ENCODE measurements around the gene FLT1. TPM values are rescaled to one million over a fixed set of nuclear protein-coding genes. Genes with fewer than 3 reads are reported as not detected.

Gene FLT1
- total and polyA plus RNA-seq, 7 donors: 9.0 to 38.6 (median 15.6) TPM

GRCh38 chr13:28496188-28496564 is 1.2 kb upstream of the FLT1 start:
- peak overlapping the region; percentile 72 for H3K4me3 ChIP-seq
- DNase-seq (peak in 1 of 2 donors; percentile 27), ATAC-seq (no peak)
- no peaks in the 10 kb centered on the region for H3K9me3 ChIP-seq
- peaks cover 0 to 55% (median 0%) of the 10 kb centered on the region in 3 donors for H3K27me3 ChIP-seq (ENCODE audit: insufficient read depth in 3 of 3, low read length in 2 of 3)
- 26 to 38% (median 37%) methylated on average over 10 of the region's 10 CpGs for WGBS, 3 donors
- intact Hi-C loops (cut with DNase I): no loop called here
- no peaks in the 10 kb centered on the region for H3K36me3 ChIP-seq (ENCODE audit: insufficient read depth in 1 of 2, low read depth in 1 of 2)
- TF ChIP-seq CTCF (IDR thresholded peaks at IDR 0.05): no peak
- no peak overlapping the region for H3K27ac ChIP-seq
- H3K4me1 ChIP-seq: peaks cover 3% of the 10 kb centered on the region

- Histone ChIP-seq H3K27me3 (ENCODE audit: insufficient read depth in 3 of 3, low read length in 2 of 3) (peaks cover 0 to 58% (median 0%) of the 10 kb centered on the region in 3 donors), H3K9me3 (no peaks in the 10 kb centered on the region), H3K36me3 (ENCODE audit: insufficient read depth in 1 of 2, low read depth in 1 of 2) (no peaks in the 10 kb centered on the region), H3K4me1 (peaks cover 3% of the 10 kb centered on the region), H3K27ac (peak overlapping the region; percentile 71), H3K4me3 (peak overlapping the region; percentile 72)
- TF ChIP-seq CTCF (IDR thresholded peaks at IDR 0.05): no peak
- WGBS, 3 donors: 3 to 5% (median 5%) methylated on average over 31 to 33 of the region's 33 CpGs
- intact Hi-C loops (cut with DNase I): no loop called here
- DNase-seq: no peak
- peak in 1 of 4 donors; percentile 42 for ATAC-seq
Observed at GRCh38 chr13:28495538-28496187, 735 bp upstream of the FLT1 start.

- H3K4me3 ChIP-seq: peak overlapping the region; percentile 72
- H3K36me3 ChIP-seq (ENCODE audit: insufficient read depth in 1 of 2, low read depth in 1 of 2): no peaks in the 10 kb centered on the region
- no peak for DNase-seq
- WGBS, 3 donors: 0 to 1% (median 0%) methylated on average over 19 to 30 of the region's 30 CpGs
- no peaks in the 10 kb centered on the region for H3K9me3 ChIP-seq
- TF ChIP-seq CTCF (IDR thresholded peaks at IDR 0.05): no peak
- intact Hi-C loops (cut with DNase I): no loop called here
- peak overlapping the region; percentile 71 for H3K27ac ChIP-seq
- peak in 2 of 4 donors; percentile 4 to 8 for ATAC-seq
- peaks cover 0 to 66% (median 0%) of the 10 kb centered on the region in 3 donors for H3K27me3 ChIP-seq (ENCODE audit: insufficient read depth in 3 of 3, low read length in 2 of 3)
- H3K4me1 ChIP-seq: peaks cover 3% of the 10 kb centered on the region
Observed at GRCh38 chr13:28494504-28494777, 487 bp downstream of the FLT1 start.

- peak overlapping the region; percentile 71 for H3K27ac ChIP-seq
- no peak for DNase-seq
- ATAC-seq: peak in 2 of 4 donors; percentile 12 to 29
- peak overlapping the region; percentile 72 for H3K4me3 ChIP-seq
- no peak for TF ChIP-seq CTCF (IDR thresholded peaks at IDR 0.05)
- intact Hi-C loops (cut with DNase I): no loop called here
- no peaks in the 10 kb centered on the region for H3K36me3 ChIP-seq (ENCODE audit: insufficient read depth in 1 of 2, low read depth in 1 of 2)
- 1% methylated on average over 53 to 60 of the region's 60 CpGs for WGBS, 3 donors
- peaks cover 3% of the 10 kb centered on the region for H3K4me1 ChIP-seq
- no peaks in the 10 kb centered on the region for H3K9me3 ChIP-seq
- peaks cover 0 to 62% (median 0%) of the 10 kb centered on the region in 3 donors for H3K27me3 ChIP-seq (ENCODE audit: insufficient read depth in 3 of 3, low read length in 2 of 3)
Observed at GRCh38 chr13:28493740-28494503, 1.0 kb downstream of the FLT1 start.

All from psoas muscle (tissue), 8 donors.